HEK293 (cell line): ENCODE measurements around the gene GTPBP1.
A peak's percentile ranks its signal among the peaks of the same experiment; 100 is the strongest.

Source experiments
- CTCF ChIA-PET: fragments of 350-600 bp; formaldehyde crosslinking; extraction: SDS; loops from one replicate; lab custom pipeline; 2021; ENCODE audit warnings: antibody characterized with exemption; lab: Yijun Ruan, JAX
- POLR2A ChIA-PET: fragments of 300-600 bp; formaldehyde crosslinking; extraction: SDS; loops from one replicate; lab custom pipeline; 2020; ENCODE audit warnings: antibody characterized with exemption, inconsistent platforms; lab: Yijun Ruan, JAX
- H3K27ac ChIP-seq: fragments of 200-500 bp; sonication (Bioruptor generic); 2 replicates; pipeline ENCODE4 v1.5.1; 2014; ENCODE audit warnings: low read depth, low read length, control low read depth, inconsistent platforms; ENCODE audit errors: extremely low read depth
- H3K36me3 ChIP-seq, 2 experiments: fragments of 200-500 bp in 1 of 2; sonication (Bioruptor generic) in 1 of 2; 1 replicate in 1 of 2; 2 replicates in 1 of 2; pipeline ENCODE4 v1.5.1; 2014 to 2017; ENCODE audit warnings: inconsistent platforms in 2 of 2, low read length in 2 of 2; ENCODE audit not compliant: control insufficient read depth in 2 of 2, insufficient read depth in 1 of 2
- H3K4me1 ChIP-seq: fragments of 200-500 bp; sonication (Bioruptor generic); 2 replicates; pipeline ENCODE4 v1.5.1; 2014; ENCODE audit warnings: mild to moderate bottlenecking, low read length, inconsistent platforms; ENCODE audit not compliant: control insufficient read depth, insufficient read depth
- H3K4me3 ChIP-seq: 2 replicates; pipeline ENCODE4 v1.5.1; 2011; ENCODE audit warnings: low read depth, mild to moderate bottlenecking, control low read depth, low read length, moderate library complexity
- H3K9me3 ChIP-seq: fragments of 200-500 bp; sonication (Bioruptor generic); 2 replicates; pipeline ENCODE4 v1.5.1; 2014; ENCODE audit warnings: low read depth, low read length, inconsistent platforms; ENCODE audit not compliant: control insufficient read depth, insufficient read depth
- BCL11A ChIP-seq: fragments of 450-650 bp; formaldehyde crosslinking; IDR thresholded peaks from 2 replicates; pipeline ENCODE4 v1.5.1; 2016; ENCODE audit warnings: low read depth, missing biosample characterization, missing genetic modification characterization
- CTCF ChIP-seq: fragments of 450-650 bp; formaldehyde crosslinking; IDR thresholded peaks from 2 replicates; pipeline ENCODE4 v1.5.1; 2016; ENCODE audit warnings: missing biosample characterization, missing genetic modification characterization
- HIC1 ChIP-seq: fragments of 450-650 bp; formaldehyde crosslinking; IDR thresholded peaks from 2 replicates; pipeline ENCODE4 v1.5.1; 2016; ENCODE audit warnings: missing biosample characterization, missing genetic modification characterization
- IKZF3 ChIP-seq: fragments of 450-650 bp; IDR thresholded peaks from 2 replicates; pipeline ENCODE4 v1.5.0; 2018; ENCODE audit warnings: missing biosample characterization, mild to moderate bottlenecking, missing genetic modification characterization, moderate library complexity
- KLF1 ChIP-seq: fragments of 450-650 bp; formaldehyde crosslinking; IDR thresholded peaks from 2 replicates; pipeline ENCODE4 v1.5.1; 2016; ENCODE audit warnings: missing biosample characterization, missing genetic modification characterization
- KLF10 ChIP-seq: fragments of 450-650 bp; IDR thresholded peaks from 2 replicates; pipeline ENCODE4 v1.5.1; 2018; ENCODE audit warnings: missing biosample characterization, mild to moderate bottlenecking, missing genetic modification characterization
- KLF17 ChIP-seq: fragments of 450-650 bp; formaldehyde crosslinking; IDR thresholded peaks from 2 replicates; pipeline ENCODE4 v1.5.1; 2016; ENCODE audit warnings: missing biosample characterization, missing genetic modification characterization
- KLF8 ChIP-seq: fragments of 450-650 bp; formaldehyde crosslinking; IDR thresholded peaks from 2 replicates; pipeline ENCODE4 v1.5.1; 2016; ENCODE audit warnings: missing biosample characterization, missing genetic modification characterization
- MYNN ChIP-seq: fragments of 450-650 bp; formaldehyde crosslinking; IDR thresholded peaks from 2 replicates; pipeline ENCODE4 v1.5.1; 2016; ENCODE audit warnings: missing biosample characterization, missing genetic modification characterization, borderline replicate concordance
- OSR2 ChIP-seq: fragments of 450-650 bp; formaldehyde crosslinking; IDR thresholded peaks from 2 replicates; pipeline ENCODE4 v1.5.1; 2016; ENCODE audit warnings: missing biosample characterization, missing genetic modification characterization
- PBX3 ChIP-seq: sonication (generic); formaldehyde crosslinking; IDR thresholded peaks from 2 replicates; pipeline ENCODE4 v1.8.1; 2022; ENCODE audit warnings: mild to moderate bottlenecking, moderate library complexity, missing genetic modification reagents
- SP2 ChIP-seq: fragments of 450-650 bp; formaldehyde crosslinking; IDR thresholded peaks from 2 replicates; pipeline ENCODE4 v1.5.1; 2016; ENCODE audit warnings: missing biosample characterization, missing genetic modification characterization
- SP3 ChIP-seq: fragments of 450-650 bp; formaldehyde crosslinking; IDR thresholded peaks from 2 replicates; pipeline ENCODE4 v1.5.1; 2016; ENCODE audit warnings: missing biosample characterization, missing genetic modification characterization
- YY2 ChIP-seq: fragments of 450-650 bp; formaldehyde crosslinking; IDR thresholded peaks from 2 replicates; pipeline ENCODE4 v1.5.1; 2016; ENCODE audit warnings: missing biosample characterization, missing genetic modification characterization
- ZBTB11 ChIP-seq: fragments of 450-650 bp; formaldehyde crosslinking; conservative IDR thresholded peaks from 2 replicates; pipeline ENCODE4 v1.5.1; 2016; ENCODE audit warnings: low read depth, missing biosample characterization, missing genetic modification characterization
- ZBTB17 ChIP-seq: fragments of 450-650 bp; formaldehyde crosslinking; IDR thresholded peaks from 2 replicates; pipeline ENCODE4 v1.5.1; 2016; ENCODE audit warnings: missing biosample characterization, missing genetic modification characterization
- ZBTB20 ChIP-seq: fragments of 450-650 bp; formaldehyde crosslinking; IDR thresholded peaks from 2 replicates; pipeline ENCODE4 v1.5.1; 2016; ENCODE audit warnings: missing biosample characterization, missing genetic modification characterization
- ZBTB8A ChIP-seq: fragments of 450-650 bp; formaldehyde crosslinking; IDR thresholded peaks from 2 replicates; pipeline ENCODE4 v1.5.1; 2016; ENCODE audit warnings: missing biosample characterization, missing genetic modification characterization
- ZEB2 ChIP-seq: fragments of 450-650 bp; formaldehyde crosslinking; IDR thresholded peaks from 2 replicates; pipeline ENCODE4 v1.5.1; 2016; ENCODE audit warnings: missing biosample characterization, missing genetic modification characterization
- ZFHX2 ChIP-seq: fragments of 450-650 bp; formaldehyde crosslinking; conservative IDR thresholded peaks from 2 replicates; pipeline ENCODE4 v1.5.1; 2016; ENCODE audit warnings: missing biosample characterization, missing genetic modification characterization
- ZFP69B ChIP-seq: fragments of 450-650 bp; formaldehyde crosslinking; IDR thresholded peaks from 2 replicates; pipeline ENCODE4 v1.5.1; 2016; ENCODE audit warnings: missing biosample characterization, missing genetic modification characterization
- ZIC2 ChIP-seq: fragments of 450-650 bp; formaldehyde crosslinking; IDR thresholded peaks from 2 replicates; pipeline ENCODE4 v1.5.1; 2016; ENCODE audit warnings: missing biosample characterization, missing genetic modification characterization
- ZNF335 ChIP-seq: fragments of 450-650 bp; formaldehyde crosslinking; conservative IDR thresholded peaks from 2 replicates; pipeline ENCODE4 v1.5.1; 2016; ENCODE audit warnings: missing biosample characterization, missing genetic modification characterization
- ZNF394 ChIP-seq: fragments of 450-650 bp; formaldehyde crosslinking; IDR thresholded peaks from 2 replicates; pipeline ENCODE4 v1.5.1; 2016; ENCODE audit warnings: missing biosample characterization, missing genetic modification characterization, mild to moderate bottlenecking, moderate library complexity, borderline replicate concordance
- ZNF629 ChIP-seq: fragments of 450-650 bp; formaldehyde crosslinking; IDR thresholded peaks from 2 replicates; pipeline ENCODE4 v1.5.1; 2017; ENCODE audit warnings: missing biosample characterization, missing genetic modification characterization
- ZSCAN23 ChIP-seq: fragments of 450-650 bp; formaldehyde crosslinking; IDR thresholded peaks from 2 replicates; pipeline ENCODE4 v1.5.1; 2016; ENCODE audit warnings: missing biosample characterization, missing genetic modification characterization
- ZSCAN30 ChIP-seq: fragments of 450-650 bp; IDR thresholded peaks from 2 replicates; pipeline ENCODE4 v1.5.1; 2018; ENCODE audit warnings: missing biosample characterization, mild to moderate bottlenecking, missing genetic modification characterization, moderate library complexity
- ZXDB ChIP-seq: fragments of 450-650 bp; formaldehyde crosslinking; IDR thresholded peaks from 2 replicates; pipeline ENCODE4 v1.5.1; 2016; ENCODE audit warnings: missing biosample characterization, missing genetic modification characterization

Gene GTPBP1

GRCh38 chr22:38755155-38755910 lies 49.6 kb downstream of the GTPBP1 start:
- CTCF ChIA-PET: interaction anchor here (1.0 to 3.5 kb wide), 3 partner anchors 11 to 22 kb away, joined by 5 to 23 read pairs (median 5); no protein-coding TSS in a partner anchor
- Histone ChIP-seq H3K36me3 (peaks cover 6 to 34% of the 10 kb centered on the region in 2 experiments; a peak in 2 of 3 replicates), H3K4me3 (peak overlapping the region; percentile 71), H3K27ac (peak overlapping the region; percentile 97), H3K9me3 (no peaks in the 10 kb centered on the region), H3K4me1 (peaks cover 9% of the 10 kb centered on the region)
- POLR2A ChIA-PET: interaction anchor here (0.7 kb wide), 1 partner anchor 15 kb away, joined by 5 read pairs; no protein-coding TSS in a partner anchor
- no peak for TF ChIP-seq PBX3 (CRISPR knock-in tag)
- TF ChIP-seq CTCF (tag by site-specific recombination): no peak
- 0 out of 2 replicates have a peak, but pooled peaks have one; percentile 15 for TF ChIP-seq ZNF394 (tag by site-specific recombination)
- 0 out of 2 replicates have a peak, but pooled peaks have one; percentile 19 for TF ChIP-seq ZEB2
- peak; percentile 67; the same call in 1 of the 2 replicates for TF ChIP-seq BCL11A (tag by site-specific recombination)
- peak; percentile 34; the same call in 1 of the 2 replicates for TF ChIP-seq KLF17
- TF ChIP-seq KLF8 (tag by site-specific recombination): peak; percentile 39; the same call in 1 of the 2 replicates
- peak; percentile 83 for TF ChIP-seq ZBTB17 (tag by site-specific recombination)
- TF ChIP-seq IKZF3 (tag by site-specific recombination): peak; percentile 50; the same call in 1 of the 2 replicates
- TF ChIP-seq ZFHX2: 0 out of 2 replicates have a peak, but pooled peaks have one; percentile 8
- TF ChIP-seq ZSCAN23 (tag by site-specific recombination): 0 out of 2 replicates have a peak, but pooled peaks have one; percentile 14
- TF ChIP-seq OSR2 (tag by site-specific recombination): no peak
- peak; percentile 48; the same call in 1 of the 2 replicates for TF ChIP-seq KLF1 (tag by site-specific recombination)
- peak; percentile 22; the same call in 1 of the 2 replicates for TF ChIP-seq ZSCAN30 (tag by site-specific recombination)
- peak; percentile 81 for TF ChIP-seq SP2
- peak; percentile 95 for TF ChIP-seq ZNF335 (tag by site-specific recombination)
- no peak for TF ChIP-seq MYNN (tag by site-specific recombination)
- TF ChIP-seq ZIC2 (tag by site-specific recombination): peak; percentile 61
- peak; percentile 22; the same call in 1 of the 2 replicates for TF ChIP-seq ZXDB (tag by site-specific recombination)
- peak; percentile 82 for TF ChIP-seq ZBTB20 (tag by site-specific recombination)
- no peak for TF ChIP-seq ZFP69B
- TF ChIP-seq SP3 (tag by site-specific recombination): peak; percentile 63
- TF ChIP-seq KLF10 (tag by site-specific recombination): peak; percentile 29; the same call in 1 of the 2 replicates
- peak; percentile 86 for TF ChIP-seq HIC1
- TF ChIP-seq ZBTB11 (tag by site-specific recombination): no peak
- peak; percentile 76 for TF ChIP-seq ZBTB8A (tag by site-specific recombination)
- no peak for TF ChIP-seq YY2 (tag by site-specific recombination)
- TF ChIP-seq ZNF629 (tag by site-specific recombination): peak; percentile 58
